ENCODE measurements around the gene GPC6.

GPC6 gene

GRCh38 chr13:94224670-94225069 is 998.1 kb downstream of the GPC6 start:
- Mint-ChIP-seq H3K4me1 (peaks cover 7% of the 10 kb centered on the region), H3K27ac (no peak overlapping the region), H3K36me3 (ENCODE audit: low read depth) (peaks cover 14% of the 10 kb centered on the region), H3K4me3 (no peak overlapping the region), H3K9me3 (no peaks in the 10 kb centered on the region), H3K27me3 (ENCODE audit: low read depth) (peaks cover 3% of the 10 kb centered on the region)
- no peak for TF ChIP-seq CTCF (IDR thresholded peaks at IDR 0.05; ENCODE audit: unreplicated experiment in 3 of 3)

- H3K27ac Mint-ChIP-seq = peak overlapping the region in 1 of 3 experiments; percentile 27
- H3K9me3 Mint-ChIP-seq = no peaks in the 10 kb centered on the region
- no peak for TF ChIP-seq CTCF (IDR thresholded peaks at IDR 0.05; ENCODE audit: unreplicated experiment in 3 of 3)
- H3K4me1 Mint-ChIP-seq = peaks cover 7% of the 10 kb centered on the region
- peaks cover 17% of the 10 kb centered on the region for H3K36me3 Mint-ChIP-seq (ENCODE audit: low read depth)
- no peak overlapping the region for H3K4me3 Mint-ChIP-seq
- peaks cover 2% of the 10 kb centered on the region for H3K27me3 Mint-ChIP-seq (ENCODE audit: low read depth)
Observed at GRCh38 chr13:94227255-94227879, 1000.8 kb downstream of the GPC6 start.

GRCh38 chr13:94228763-94229162 is 1002.2 kb downstream of the GPC6 start:
- no peak overlapping the region for H3K4me3 Mint-ChIP-seq
- TF ChIP-seq CTCF (IDR thresholded peaks at IDR 0.05; ENCODE audit: unreplicated experiment in 3 of 3) = no peak
- no peaks in the 10 kb centered on the region for H3K9me3 Mint-ChIP-seq

GRCh38 chr13:94232161-94232950 is 1005.7 kb downstream of the GPC6 start:
- peaks cover 19% of the 10 kb centered on the region for H3K36me3 Mint-ChIP-seq (ENCODE audit: low read depth)
- no peak overlapping the region for H3K27ac Mint-ChIP-seq
- H3K9me3 Mint-ChIP-seq = no peaks in the 10 kb centered on the region
- TF ChIP-seq CTCF (IDR thresholded peaks at IDR 0.05; ENCODE audit: unreplicated experiment in 3 of 3) = no peak
- H3K27me3 Mint-ChIP-seq (ENCODE audit: low read depth) = peaks cover 5% of the 10 kb centered on the region
- H3K4me3 Mint-ChIP-seq = no peak overlapping the region
- H3K4me1 Mint-ChIP-seq = peaks cover 24% of the 10 kb centered on the region

More at GRCh38 chr13:94228763-94229162, 1002.2 kb downstream of the GPC6 start:
- Mint-ChIP-seq H3K4me1 (peaks cover 16% of the 10 kb centered on the region), H3K36me3 (ENCODE audit: low read depth) (peaks cover 21% of the 10 kb centered on the region), H3K27ac (peak overlapping the region in 2 of 3 experiments; percentile 57 to 74), H3K27me3 (ENCODE audit: low read depth) (peaks cover 5% of the 10 kb centered on the region)

GRCh38 chr13:94232956-94233355 is 1006.3 kb downstream of the GPC6 start:
- Mint-ChIP-seq H3K9me3 (no peaks in the 10 kb centered on the region), H3K4me3 (no peak overlapping the region), H3K27ac (peak overlapping the region in 2 of 3 experiments; percentile 25 to 30), H3K27me3 (ENCODE audit: low read depth) (peaks cover 5% of the 10 kb centered on the region), H3K36me3 (ENCODE audit: low read depth) (peaks cover 13% of the 10 kb centered on the region), H3K4me1 (peaks cover 24% of the 10 kb centered on the region)
- TF ChIP-seq CTCF (IDR thresholded peaks at IDR 0.05; ENCODE audit: unreplicated experiment in 3 of 3) = no peak
